Testis (tissue), 3 donors: Measurements from ENCODE around the gene ASB2. TPM values are rescaled to one million over a fixed set of nuclear protein-coding genes. Genes with fewer than 3 reads are reported as not detected.

ENCODE experiments used
- DNase-seq: peaks from one replicate; pipeline ENCODE4 v3.0.0-alpha.2; 2019
- H3K27ac ChIP-seq, 2 donors: fragments of 200-600 bp; sonication (generic); one replicate each; pipeline ENCODE4 v1.5.1; 2019
- H3K27me3 ChIP-seq: fragments of 200-600 bp; sonication (generic); one replicate; pipeline ENCODE4 v1.5.1; 2019
- H3K36me3 ChIP-seq: fragments of 200-600 bp; sonication (generic); one replicate; pipeline ENCODE4 v1.5.1; 2017; ENCODE audit warnings: low read depth; ENCODE audit errors: missing control alignments
- H3K4me1 ChIP-seq: fragments of 200-600 bp; sonication (generic); one replicate; pipeline ENCODE4 v1.5.1; 2019
- H3K4me3 ChIP-seq, 2 donors: fragments of 200-600 bp; sonication (generic); one replicate each; pipeline ENCODE4 v1.5.1; 2017 to 2019
- H3K9me3 ChIP-seq: fragments of 200-600 bp; sonication (generic); one replicate; pipeline ENCODE4 v1.5.1; 2017
- CTCF ChIP-seq, 3 experiments: fragments of 450-650 bp in 2 of 3; fragments of 200-600 bp in 1 of 3; sonication (generic) in 1 of 3; IDR thresholded peaks; one replicate each; pipeline ENCODE4 v1.5.1; 2016 to 2019; ENCODE audit warnings: antibody characterized with exemption in 3 of 3, mild to moderate bottlenecking in 2 of 3, moderate library complexity in 1 of 3
- POLR2A ChIP-seq: fragments of 450-650 bp; IDR thresholded peaks from one replicate; pipeline ENCODE4 v1.6.1; 2017; ENCODE audit warnings: antibody characterized with exemption, mild to moderate bottlenecking, moderate library complexity
- WGBS, 2 donors: methylation state at CpG; one replicate each; pipeline ENCODE4 v1.1.5; 2018; 5-methylcytosine and 5-hydroxymethylcytosine counted together
- intact Hi-C: fragments of 100-400 bp; cut with DNase I; formaldehyde crosslinking; loops from one replicate; pipeline ENCODE4 v1.15.1; 2023; ENCODE audit warnings: low total_unique reads
- polyA plus RNA-seq: library from polyadenylated mRNA; stranded (reverse); fragments of 350-450 nt; fragmentation: Illumina TruSeq; extraction: RNeasy Lipid Tissue Mini Kit (QIAGEN cat#74804); gene quantifications from one replicate; pipeline ENCODE4 v1.2.3, GENCODE V29; 2014; ENCODE audit warnings: low read depth, low replicate concordance; ENCODE audit not compliant: insufficient read depth
- total RNA-seq, 2 donors: library from RNA; depleted of rRNA; stranded (reverse); fragments of >200 nt; gene quantifications; one replicate each; pipeline ENCODE4 v1.2.3, GENCODE V29; 2016

Gene ASB2
- total and polyA plus RNA-seq, 3 donors from 2014 or later: 3.5 to 4.3 (median 3.7) TPM

- H3K4me3 ChIP-seq: no peak overlapping the region
- H3K36me3 ChIP-seq: no peaks in the 10 kb centered on the region
- H3K9me3 ChIP-seq: no peaks in the 10 kb centered on the region
- no peak overlapping the region for H3K27ac ChIP-seq
- no peaks in the 10 kb centered on the region for H3K4me1 ChIP-seq
- 89 to 91% methylated on average over 11 of the region's 11 CpGs for WGBS, 2 donors
- no peak for DNase-seq
- no peaks in the 10 kb centered on the region for H3K27me3 ChIP-seq
- intact Hi-C loops: no loop called here
- TF ChIP-seq CTCF (IDR thresholded peaks at IDR 0.05) (no peak), POLR2A (no peak)
Observed at GRCh38 chr14:93977790-93978581, 1.6 kb upstream of the ASB2 start.

GRCh38 chr14:93977171-93977570 is 801 bp upstream of the ASB2 start:
- DNase-seq: no peak
- no peaks in the 10 kb centered on the region for H3K9me3 ChIP-seq
- TF ChIP-seq POLR2A (no peak), CTCF (IDR thresholded peaks at IDR 0.05) (no peak)
- 77 to 93% methylated on average over 4 to 5 of the region's 5 CpGs for WGBS, 2 donors
- H3K27me3 ChIP-seq: no peaks in the 10 kb centered on the region
- H3K36me3 ChIP-seq: no peaks in the 10 kb centered on the region
- intact Hi-C loops: no loop called here
- no peak overlapping the region for H3K4me3 ChIP-seq
- H3K27ac ChIP-seq: no peak overlapping the region
- H3K4me1 ChIP-seq: no peaks in the 10 kb centered on the region

GRCh38 chr14:93975791-93976476 is 436 bp downstream of the ASB2 start:
- TF ChIP-seq POLR2A (no peak), CTCF (IDR thresholded peaks at IDR 0.05) (no peak)
- no peak overlapping the region for H3K4me3 ChIP-seq
- no peaks in the 10 kb centered on the region for H3K9me3 ChIP-seq
- peak; percentile 67 for DNase-seq
- no peaks in the 10 kb centered on the region for H3K27me3 ChIP-seq
- H3K36me3 ChIP-seq: no peaks in the 10 kb centered on the region
- intact Hi-C loops: no loop called here
- H3K27ac ChIP-seq: no peak overlapping the region
- 59 to 78% methylated on average over 9 of the region's 9 CpGs for WGBS, 2 donors
- no peaks in the 10 kb centered on the region for H3K4me1 ChIP-seq

GRCh38 chr14:93974833-93975232 is 1.5 kb downstream of the ASB2 start:
- Histone ChIP-seq H3K4me1 (no peaks in the 10 kb centered on the region), H3K4me3 (no peak overlapping the region), H3K27ac (no peak overlapping the region), H3K36me3 (no peaks in the 10 kb centered on the region), H3K27me3 (no peaks in the 10 kb centered on the region), H3K9me3 (no peaks in the 10 kb centered on the region)
- intact Hi-C loops: no loop called here
- WGBS, 2 donors: 94 to 100% methylated on average over 4 to 12 of the region's 12 CpGs
- TF ChIP-seq POLR2A (no peak), CTCF (IDR thresholded peaks at IDR 0.05) (no peak)
- DNase-seq: no peak
